KMS-11 (cell line): ENCODE data around the gene NCOA5.

Experiments
- H2AFZ ChIP-seq: fragments of 200-600 bp; sonication (generic); 2 replicates; pipeline ENCODE4 v1.6.1; 2016; ENCODE audit warnings: antibody characterized with exemption, mixed run types, low read depth
- H3K27ac ChIP-seq: fragments of 200-600 bp; sonication (generic); 2 replicates; pipeline ENCODE4 v1.6.1; 2016; ENCODE audit warnings: mild to moderate bottlenecking, mixed run types
- H3K27me3 ChIP-seq: fragments of 200-600 bp; sonication (generic); 2 replicates; pipeline ENCODE4 v1.6.1; 2017; ENCODE audit warnings: mild to moderate bottlenecking, low read depth, mixed run types, moderate library complexity; ENCODE audit not compliant: insufficient read depth
- H3K36me3 ChIP-seq: fragments of 200-600 bp; sonication (generic); 2 replicates; pipeline ENCODE4 v1.6.1; 2017; ENCODE audit warnings: mild to moderate bottlenecking, mixed run types; ENCODE audit not compliant: insufficient read depth
- H3K4me1 ChIP-seq: fragments of 200-600 bp; sonication (generic); 2 replicates; pipeline ENCODE4 v1.6.1; 2016; ENCODE audit warnings: mild to moderate bottlenecking, low read depth, mixed run types; ENCODE audit not compliant: poor library complexity, severe bottlenecking
- H3K4me2 ChIP-seq: fragments of 200-600 bp; sonication (generic); 2 replicates; pipeline ENCODE4 v1.7.0; 2016; ENCODE audit warnings: mild to moderate bottlenecking, mixed run types
- H3K4me3 ChIP-seq: fragments of 200-600 bp; sonication (generic); IDR thresholded peaks from 2 replicates; pipeline ENCODE4 v1.6.1; 2017; ENCODE audit warnings: low read depth, low read length, mixed read lengths; ENCODE audit not compliant: insufficient read depth
- H3K79me2 ChIP-seq: fragments of 200-600 bp; sonication (generic); 2 replicates; pipeline ENCODE4 v1.6.1; 2016; ENCODE audit warnings: low read depth, mixed run types; ENCODE audit not compliant: insufficient read depth
- H3K9ac ChIP-seq: fragments of 200-600 bp; sonication (generic); 2 replicates; pipeline ENCODE4 v1.6.1; 2016; ENCODE audit warnings: mild to moderate bottlenecking, mixed run types
- H4K20me1 ChIP-seq: fragments of 200-600 bp; sonication (generic); 2 replicates; pipeline ENCODE4 v1.6.1; 2016; ENCODE audit warnings: mild to moderate bottlenecking, mixed run types; ENCODE audit not compliant: insufficient read depth
- TF ChIP-seq, protein P1 (sequence below): fragments of 200-600 bp; sonication (generic); conservative IDR thresholded peaks from 2 replicates; pipeline ENCODE4 v1.6.1; 2017; ENCODE audit warnings: low read depth, mild to moderate bottlenecking, antibody characterized with exemption, low read length, moderate library complexity, mixed read lengths

Gene NCOA5

GRCh38 chr20:46134716-46135115, 45.0 kb upstream of the NCOA5 start:
- no peaks in the 10 kb centered on the region for H3K36me3 ChIP-seq
- no peak overlapping the region for H3K9ac ChIP-seq
- no peaks in the 10 kb centered on the region for H3K79me2 ChIP-seq
- H3K4me2 ChIP-seq, result no peak overlapping the region
- H2AFZ ChIP-seq, result no peak overlapping the region
- H4K20me1 ChIP-seq, result no peaks in the 10 kb centered on the region
- TF ChIP-seq, protein P1, sequence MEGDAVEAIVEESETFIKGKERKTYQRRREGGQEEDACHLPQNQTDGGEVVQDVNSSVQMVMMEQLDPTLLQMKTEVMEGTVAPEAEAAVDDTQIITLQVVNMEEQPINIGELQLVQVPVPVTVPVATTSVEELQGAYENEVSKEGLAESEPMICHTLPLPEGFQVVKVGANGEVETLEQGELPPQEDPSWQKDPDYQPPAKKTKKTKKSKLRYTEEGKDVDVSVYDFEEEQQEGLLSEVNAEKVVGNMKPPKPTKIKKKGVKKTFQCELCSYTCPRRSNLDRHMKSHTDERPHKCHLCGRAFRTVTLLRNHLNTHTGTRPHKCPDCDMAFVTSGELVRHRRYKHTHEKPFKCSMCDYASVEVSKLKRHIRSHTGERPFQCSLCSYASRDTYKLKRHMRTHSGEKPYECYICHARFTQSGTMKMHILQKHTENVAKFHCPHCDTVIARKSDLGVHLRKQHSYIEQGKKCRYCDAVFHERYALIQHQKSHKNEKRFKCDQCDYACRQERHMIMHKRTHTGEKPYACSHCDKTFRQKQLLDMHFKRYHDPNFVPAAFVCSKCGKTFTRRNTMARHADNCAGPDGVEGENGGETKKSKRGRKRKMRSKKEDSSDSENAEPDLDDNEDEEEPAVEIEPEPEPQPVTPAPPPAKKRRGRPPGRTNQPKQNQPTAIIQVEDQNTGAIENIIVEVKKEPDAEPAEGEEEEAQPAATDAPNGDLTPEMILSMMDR, result no peak
- no peak overlapping the region for H3K4me3 ChIP-seq
- H3K27me3 ChIP-seq, result peaks cover 65% of the 10 kb centered on the region; the same call in 1 of the 2 replicates
- peaks cover 3% of the 10 kb centered on the region for H3K4me1 ChIP-seq
- H3K27ac ChIP-seq, result no peak overlapping the region

DNA sequence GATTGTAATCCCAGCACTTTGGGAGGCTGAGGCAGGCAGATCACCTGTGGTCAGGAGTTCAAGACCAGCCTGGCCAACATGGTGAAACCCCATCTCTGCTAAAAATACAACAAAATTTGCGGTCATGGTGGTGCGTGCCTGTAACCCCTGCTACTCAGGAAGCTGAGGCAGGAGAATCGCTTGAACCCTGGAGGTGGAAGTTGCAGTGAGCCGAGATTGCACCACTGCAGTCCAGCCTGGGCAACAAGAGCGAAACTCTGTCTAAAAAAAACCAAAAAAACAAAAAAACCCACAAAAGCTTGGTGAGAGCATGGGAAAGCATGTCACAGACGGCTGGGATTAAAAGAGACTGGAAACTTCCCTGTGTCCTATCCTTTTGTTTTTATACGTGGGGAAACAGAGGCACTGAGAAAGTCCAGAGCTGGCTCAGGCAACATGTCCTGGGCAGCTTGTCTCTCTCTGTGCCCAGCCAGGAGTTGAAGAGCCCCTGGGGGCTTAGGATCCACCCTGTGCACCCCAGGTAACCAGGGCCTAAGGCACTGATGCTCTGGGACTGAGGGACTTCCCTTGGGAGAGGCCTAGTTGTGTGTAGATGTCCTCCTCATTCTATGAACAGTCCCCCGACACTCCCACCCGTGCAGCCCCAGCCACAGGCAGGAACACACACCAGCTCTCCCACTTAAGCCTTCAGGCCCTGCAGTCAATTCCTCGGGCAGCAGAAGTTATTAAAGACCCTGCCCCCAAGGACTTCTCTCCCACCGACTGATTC, 44.3 kb upstream of the NCOA5 start:
- peaks cover 3% of the 10 kb centered on the region for H3K4me1 ChIP-seq
- H3K79me2 ChIP-seq, result no peaks in the 10 kb centered on the region
- peaks cover 66% of the 10 kb centered on the region; the same call in 1 of the 2 replicates for H3K27me3 ChIP-seq
- no peak overlapping the region for H2AFZ ChIP-seq
- H3K4me2 ChIP-seq, result no peak overlapping the region
- no peaks in the 10 kb centered on the region for H4K20me1 ChIP-seq
- H3K27ac ChIP-seq, result no peak overlapping the region
- H3K4me3 ChIP-seq, result no peak overlapping the region
- H3K9ac ChIP-seq, result no peak overlapping the region
- TF ChIP-seq, protein P1, result no peak
- H3K36me3 ChIP-seq, result no peaks in the 10 kb centered on the region

DNA sequence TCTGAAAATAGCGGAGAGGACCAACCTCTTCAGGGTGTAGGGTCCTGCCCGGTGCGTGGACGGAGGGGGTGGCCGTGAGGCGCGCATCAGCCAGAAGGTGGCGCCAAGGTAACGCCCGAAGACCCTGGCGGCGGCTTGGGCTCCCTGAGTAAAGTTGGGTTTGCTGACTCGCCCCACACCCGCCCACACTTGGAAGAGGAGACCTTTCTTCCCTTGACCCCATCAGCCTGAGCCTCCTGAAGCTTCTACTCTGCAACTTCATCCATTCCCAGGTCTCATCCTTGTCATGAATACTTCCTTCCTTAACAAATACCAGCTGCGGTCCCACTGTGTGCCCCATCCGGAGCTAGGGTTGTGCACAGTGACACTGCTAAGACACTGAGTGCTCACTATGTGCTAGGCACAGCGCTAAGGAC, 43.0 kb upstream of the NCOA5 start:
- TF ChIP-seq, protein P1, result peak; percentile 89
- H3K27me3 ChIP-seq, result peaks cover 67% of the 10 kb centered on the region
- H2AFZ ChIP-seq, result no peak overlapping the region

DNA sequence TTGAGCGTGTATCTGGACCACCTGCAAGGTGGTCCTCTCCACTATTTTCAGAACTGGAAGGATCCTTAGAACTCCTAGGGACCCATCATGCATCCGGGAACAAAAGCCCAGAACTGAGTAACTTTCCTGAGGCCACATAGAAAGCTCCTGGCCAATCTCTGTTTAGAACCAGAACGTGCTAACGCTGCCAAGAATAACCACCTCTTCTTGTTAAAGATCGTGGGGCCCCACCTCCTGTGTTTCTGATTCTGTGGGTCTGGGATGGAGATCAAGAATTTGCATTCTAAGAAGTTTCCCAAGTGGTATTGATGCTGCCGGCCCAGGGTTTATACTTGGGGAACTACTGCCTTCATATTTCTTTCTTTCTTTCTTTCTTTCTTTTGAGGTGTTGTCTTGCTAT, 41.6 kb upstream of the NCOA5 start:
- Histone ChIP-seq H3K79me2 (no peaks in the 10 kb centered on the region), H3K4me2 (no peak overlapping the region), H3K4me1 (peaks cover 3% of the 10 kb centered on the region), H3K36me3 (no peaks in the 10 kb centered on the region), H3K9ac (no peak overlapping the region), H3K27me3 (peaks cover 74% of the 10 kb centered on the region), H2AFZ (no peak overlapping the region), H3K27ac (no peak overlapping the region), H3K4me3 (no peak overlapping the region), H4K20me1 (no peaks in the 10 kb centered on the region)
- TF ChIP-seq, protein P1, result no peak

More for the DNA sequence above, 43.0 kb upstream of the NCOA5 start:
- Histone ChIP-seq H3K9ac (no peak overlapping the region), H4K20me1 (no peaks in the 10 kb centered on the region), H3K4me1 (peaks cover 3% of the 10 kb centered on the region), H3K36me3 (no peaks in the 10 kb centered on the region), H3K27ac (no peak overlapping the region), H3K79me2 (no peaks in the 10 kb centered on the region), H3K4me2 (no peak overlapping the region), H3K4me3 (no peak overlapping the region)
